ENCODE data around the gene MYO16.

DNA sequence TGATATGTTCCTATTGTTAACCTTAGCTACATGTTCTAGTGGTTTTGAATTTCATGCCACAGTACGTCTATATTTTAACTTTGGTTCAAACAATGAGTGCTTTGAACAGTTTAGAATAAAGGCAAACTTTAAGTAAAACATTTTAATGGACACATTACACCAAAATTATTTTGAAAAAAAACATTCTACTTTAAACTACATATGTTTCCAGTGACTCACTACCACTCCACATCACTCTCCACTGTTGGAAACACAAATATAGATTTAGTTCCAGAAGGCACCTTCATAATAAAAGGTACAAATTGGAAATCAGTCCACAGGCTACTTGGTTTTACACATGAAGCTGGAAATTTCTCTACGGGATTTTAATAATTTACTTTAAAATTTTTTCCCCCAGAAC is 373.5 kb downstream of the MYO16 start:
- TF ChIP-seq POLR2A (IDR thresholded peaks at IDR 0.05), result no peak
- TF ChIP-seq, protein P1, sequence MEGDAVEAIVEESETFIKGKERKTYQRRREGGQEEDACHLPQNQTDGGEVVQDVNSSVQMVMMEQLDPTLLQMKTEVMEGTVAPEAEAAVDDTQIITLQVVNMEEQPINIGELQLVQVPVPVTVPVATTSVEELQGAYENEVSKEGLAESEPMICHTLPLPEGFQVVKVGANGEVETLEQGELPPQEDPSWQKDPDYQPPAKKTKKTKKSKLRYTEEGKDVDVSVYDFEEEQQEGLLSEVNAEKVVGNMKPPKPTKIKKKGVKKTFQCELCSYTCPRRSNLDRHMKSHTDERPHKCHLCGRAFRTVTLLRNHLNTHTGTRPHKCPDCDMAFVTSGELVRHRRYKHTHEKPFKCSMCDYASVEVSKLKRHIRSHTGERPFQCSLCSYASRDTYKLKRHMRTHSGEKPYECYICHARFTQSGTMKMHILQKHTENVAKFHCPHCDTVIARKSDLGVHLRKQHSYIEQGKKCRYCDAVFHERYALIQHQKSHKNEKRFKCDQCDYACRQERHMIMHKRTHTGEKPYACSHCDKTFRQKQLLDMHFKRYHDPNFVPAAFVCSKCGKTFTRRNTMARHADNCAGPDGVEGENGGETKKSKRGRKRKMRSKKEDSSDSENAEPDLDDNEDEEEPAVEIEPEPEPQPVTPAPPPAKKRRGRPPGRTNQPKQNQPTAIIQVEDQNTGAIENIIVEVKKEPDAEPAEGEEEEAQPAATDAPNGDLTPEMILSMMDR (IDR thresholded peaks at IDR 0.05), result no peak

Measured in breast epithelium (tissue), 3 donors.